ENCODE results near the gene TCF12.
"Not testable (repeated sequence)": the region's sequence is repeated elsewhere in the genome, so short reads cannot be mapped to it uniquely, and the experiment has no call there.

Gene TCF12

GRCh38 chr15:56931639-56932508 lies 13.4 kb downstream of the TCF12 start:
- H3K4me2 ChIP-seq (ENCODE audit: low read length): no peak overlapping the region
- no peaks in the 10 kb centered on the region for H3K36me3 ChIP-seq (ENCODE audit: control insufficient read depth, insufficient read depth, low read length)
- no peak for TF ChIP-seq CTCF (IDR thresholded peaks at IDR 0.05)
- H3K27ac ChIP-seq: no peak overlapping the region
- no peaks in the 10 kb centered on the region for H3K27me3 ChIP-seq (ENCODE audit: control insufficient read depth, insufficient read depth, low read length)
- H3K79me2 ChIP-seq: peaks cover 5% of the 10 kb centered on the region
- H3K9ac ChIP-seq: no peak overlapping the region
- no peak overlapping the region for H3K4me3 ChIP-seq (ENCODE audit: low read depth, low read length)
- H3K9me3 ChIP-seq (ENCODE audit: control insufficient read depth, low read length): no peaks in the 10 kb centered on the region
- H3K4me1 ChIP-seq: peaks cover 11% of the 10 kb centered on the region
- no peak overlapping the region for H2AFZ ChIP-seq

GRCh38 chr15:56932509-56932868 lies 14.0 kb downstream of the TCF12 start:
- not testable (repeated sequence) for H3K36me3 ChIP-seq (ENCODE audit: control insufficient read depth, insufficient read depth, low read length); H3K27me3 ChIP-seq (ENCODE audit: control insufficient read depth, insufficient read depth, low read length); H3K79me2 ChIP-seq; H3K9me3 ChIP-seq (ENCODE audit: control insufficient read depth, low read length); H3K9ac ChIP-seq; H3K4me3 ChIP-seq (ENCODE audit: low read depth, low read length); H3K4me2 ChIP-seq (ENCODE audit: low read length); H2AFZ ChIP-seq; H3K27ac ChIP-seq
- H3K4me1 ChIP-seq: peaks cover 11% of the 10 kb centered on the region

GRCh38 chr15:56933410-56933809 lies 15.0 kb downstream of the TCF12 start:
- H3K9ac ChIP-seq: no peak overlapping the region
- no peak overlapping the region for H2AFZ ChIP-seq
- no peak overlapping the region for H3K27ac ChIP-seq
- TF ChIP-seq CTCF (IDR thresholded peaks at IDR 0.05): no peak
- no peak overlapping the region for H3K4me2 ChIP-seq (ENCODE audit: low read length)
- no peak overlapping the region for H3K4me3 ChIP-seq (ENCODE audit: low read depth, low read length)
- H3K36me3 ChIP-seq (ENCODE audit: control insufficient read depth, insufficient read depth, low read length): no peaks in the 10 kb centered on the region
- no peaks in the 10 kb centered on the region for H3K27me3 ChIP-seq (ENCODE audit: control insufficient read depth, insufficient read depth, low read length)
- H3K4me1 ChIP-seq: peaks cover 11% of the 10 kb centered on the region
- H3K79me2 ChIP-seq: peaks cover 9% of the 10 kb centered on the region
- no peaks in the 10 kb centered on the region for H3K9me3 ChIP-seq (ENCODE audit: control insufficient read depth, low read length)

- Histone ChIP-seq H3K27ac (no peak overlapping the region), H3K79me2 (peaks cover 11% of the 10 kb centered on the region), H3K4me2 (ENCODE audit: low read length) (peak overlapping the region; percentile 10), H3K4me1 (peaks cover 11% of the 10 kb centered on the region), H3K27me3 (ENCODE audit: control insufficient read depth, insufficient read depth, low read length) (no peaks in the 10 kb centered on the region), H3K4me3 (ENCODE audit: low read depth, low read length) (no peak overlapping the region), H3K36me3 (ENCODE audit: control insufficient read depth, insufficient read depth, low read length) (no peaks in the 10 kb centered on the region), H2AFZ (no peak overlapping the region), H3K9me3 (ENCODE audit: control insufficient read depth, low read length) (no peaks in the 10 kb centered on the region), H3K9ac (no peak overlapping the region)
- TF ChIP-seq CTCF (IDR thresholded peaks at IDR 0.05): no peak
Observed at GRCh38 chr15:56933811-56934210, 15.4 kb downstream of the TCF12 start.

GRCh38 chr15:56934269-56934668 lies 15.8 kb downstream of the TCF12 start:
- Histone ChIP-seq H3K9ac (no peak overlapping the region), H3K4me3 (ENCODE audit: low read depth, low read length) (no peak overlapping the region), H3K9me3 (ENCODE audit: control insufficient read depth, low read length) (no peaks in the 10 kb centered on the region), H3K4me2 (ENCODE audit: low read length) (peak overlapping the region; percentile 10), H3K4me1 (peaks cover 11% of the 10 kb centered on the region), H2AFZ (no peak overlapping the region), H3K27me3 (ENCODE audit: control insufficient read depth, insufficient read depth, low read length) (no peaks in the 10 kb centered on the region), H3K79me2 (peaks cover 11% of the 10 kb centered on the region), H3K27ac (no peak overlapping the region), H3K36me3 (ENCODE audit: control insufficient read depth, insufficient read depth, low read length) (no peaks in the 10 kb centered on the region)
- TF ChIP-seq CTCF (IDR thresholded peaks at IDR 0.05): no peak
